SK-N-SH (cell line): ENCODE measurements around the gene EXOC6B. TPM values are rescaled to one million over a fixed set of nuclear protein-coding genes. Genes with fewer than 3 reads are reported as not detected.

Experiments used
- CTCF ChIA-PET: fragments of 300-600, 350-600 bp; formaldehyde crosslinking; extraction: SDS; loops from one replicate; lab custom pipeline; 2021; lab: Yijun Ruan, JAX
- POLR2A ChIA-PET: fragments of 350-600 bp; sonication (Branson Sonifier 250); formaldehyde crosslinking; extraction: SDS; loops from one replicate; lab custom pipeline; 2020; ENCODE audit warnings: antibody characterized with exemption, inconsistent platforms; lab: Yijun Ruan, JAX
- DNase-seq: peaks from one replicate; pipeline ENCODE4 v3.0.0; 2012
- H2AFZ ChIP-seq: fragments of 200-600 bp; sonication (generic); 2 replicates; pipeline ENCODE4 v1.8.1; 2016; ENCODE audit warnings: antibody characterized with exemption, mild to moderate bottlenecking, low read depth
- H3F3A ChIP-seq: fragments of 200-600 bp; sonication (generic); replicated peaks from 2 replicates; pipeline ENCODE3; 2016; ENCODE audit warnings: antibody characterized with exemption, mild to moderate bottlenecking; ENCODE audit not compliant: insufficient read depth
- H3K27ac ChIP-seq, 2 experiments: fragments of 200-500 bp in 1 of 2; fragments of 200-600 bp in 1 of 2; sonication (Bioruptor generic) in 1 of 2; sonication (generic), shearing (Covaris generic) in 1 of 2; 2 replicates each; pipeline versions ENCODE4 v1.5.1 to v1.6.1; 2014 to 2016; ENCODE audit warnings: low read depth in 2 of 2, inconsistent platforms in 1 of 2, low read length in 1 of 2, mild to moderate bottlenecking in 1 of 2, mixed read lengths in 1 of 2
- H3K27me3 ChIP-seq: fragments of 200-600 bp; sonication (generic), shearing (Covaris generic); 2 replicates; pipeline ENCODE4 v1.6.1; 2016; ENCODE audit warnings: mixed run types; ENCODE audit not compliant: insufficient read depth
- H3K36me3 ChIP-seq, 2 experiments: fragments of 200-500 bp in 1 of 2; fragments of 200-600 bp in 1 of 2; sonication (Bioruptor generic) in 1 of 2; sonication (generic) in 1 of 2; replicated peaks in 1 of 2; 2 replicates each; pipeline versions ENCODE3 to v1.5.1; 2014 to 2016; ENCODE audit warnings: low read length in 1 of 2, mild to moderate bottlenecking in 1 of 2; ENCODE audit not compliant: insufficient read depth in 2 of 2, control insufficient read depth in 1 of 2
- H3K4me1 ChIP-seq, 2 experiments: fragments of 200-500 bp in 1 of 2; fragments of 200-600 bp in 1 of 2; sonication (Bioruptor generic) in 1 of 2; sonication (generic), shearing (Covaris generic) in 1 of 2; 2 replicates each; pipeline versions ENCODE4 v1.5.1 to v1.6.1; 2014 to 2016; ENCODE audit warnings: low read depth in 1 of 2, low read length in 1 of 2, mixed run types in 1 of 2; ENCODE audit not compliant: insufficient read depth in 2 of 2, control insufficient read depth in 1 of 2
- H3K4me2 ChIP-seq: fragments of 200-600 bp; sonication (generic), shearing (Covaris generic); 2 replicates; pipeline ENCODE4 v1.6.1; 2017; ENCODE audit warnings: mixed run types
- H3K4me3 ChIP-seq, 2 experiments: fragments of 200-500 bp in 1 of 2; fragments of 200-600 bp in 1 of 2; sonication (Bioruptor generic) in 1 of 2; sonication (generic), shearing (Covaris generic) in 1 of 2; 2 replicates each; pipeline versions ENCODE4 v1.5.1 to v1.8.1; 2014 to 2016; ENCODE audit warnings: low read depth in 2 of 2, inconsistent platforms in 1 of 2, low read length in 1 of 2, mild to moderate bottlenecking in 1 of 2, mixed read lengths in 1 of 2, moderate library complexity in 1 of 2
- H3K79me2 ChIP-seq: fragments of 200-600 bp; sonication (generic); 2 replicates; pipeline ENCODE4 v1.8.1; 2017; ENCODE audit warnings: mild to moderate bottlenecking; ENCODE audit not compliant: insufficient read depth
- H3K9ac ChIP-seq: fragments of 200-600 bp; sonication (generic); 2 replicates; pipeline ENCODE4 v1.6.1; 2017; ENCODE audit warnings: mixed run types
- H3K9me2 ChIP-seq: fragments of 200-600 bp; sonication (generic); 2 replicates; pipeline ENCODE4 v1.6.1; 2017; ENCODE audit warnings: mixed run types
- H3K9me3 ChIP-seq: fragments of 200-600 bp; sonication (generic); 2 replicates; pipeline ENCODE4 v1.6.1; 2017; ENCODE audit warnings: mixed run types, mild to moderate bottlenecking, moderate library complexity
- H4K20me1 ChIP-seq: fragments of 200-600 bp; sonication (generic); 2 replicates; pipeline ENCODE4 v1.6.1; 2017; ENCODE audit warnings: mild to moderate bottlenecking, mixed run types; ENCODE audit not compliant: insufficient read depth
- CTCF ChIP-seq: fragments of 200-600 bp; sonication (generic); IDR thresholded peaks from 2 replicates; pipeline ENCODE4 v1.6.1; 2017; ENCODE audit warnings: antibody characterized with exemption, mild to moderate bottlenecking, moderate library complexity
- EP300 ChIP-seq, 2 experiments: IDR thresholded peaks; 2 replicates each; pipeline versions ENCODE4 v1.4.0 to v1.6.1; 2012; ENCODE audit warnings: borderline replicate concordance in 1 of 2, low read depth in 1 of 2, low read length in 1 of 2
- FOSL2 ChIP-seq: IDR thresholded peaks from 2 replicates; pipeline ENCODE4 v1.4.0; 2012; ENCODE audit warnings: low read depth, mild to moderate bottlenecking, moderate library complexity, borderline replicate concordance
- FOXM1 ChIP-seq: IDR thresholded peaks from 2 replicates; pipeline ENCODE4 v1.4.0; 2012; ENCODE audit warnings: low read depth, mild to moderate bottlenecking
- GATA2 ChIP-seq: sonication (generic); formaldehyde crosslinking; IDR thresholded peaks from 2 replicates; pipeline ENCODE4 v1.5.0; 2020; ENCODE audit warnings: mild to moderate bottlenecking, missing genetic modification reagents
- IRF3 ChIP-seq: fragments of 150-350 bp; IDR thresholded peaks from 2 replicates; pipeline ENCODE4 v1.6.1; 2016; ENCODE audit warnings: mild to moderate bottlenecking, low read depth, low read length
- MEF2A ChIP-seq: IDR thresholded peaks from 2 replicates; pipeline ENCODE4 v1.4.0; 2012; ENCODE audit warnings: low read depth, borderline replicate concordance
- PBX3 ChIP-seq: IDR thresholded peaks from 2 replicates; pipeline ENCODE4; 2012
- POLR2AphosphoS5 ChIP-seq: IDR thresholded peaks from 2 replicates; pipeline ENCODE4 v1.6.1; 2012; ENCODE audit warnings: low read depth, low read length
- RXRA ChIP-seq: IDR thresholded peaks from 2 replicates; pipeline ENCODE4 v1.4.0; 2012; ENCODE audit warnings: low read depth, mild to moderate bottlenecking, borderline replicate concordance
- SIN3A ChIP-seq: IDR thresholded peaks from 2 replicates; pipeline ENCODE4 v1.6.1; 2012; ENCODE audit warnings: low read depth, mild to moderate bottlenecking, low read length, moderate library complexity, borderline replicate concordance
- TAF1 ChIP-seq: IDR thresholded peaks from 2 replicates; pipeline ENCODE4 v1.6.1; 2012; ENCODE audit warnings: low read depth, mild to moderate bottlenecking, low read length, moderate library complexity, borderline replicate concordance
- TCF12 ChIP-seq: IDR thresholded peaks from 2 replicates; pipeline ENCODE4 v1.4.0; 2012
- WGBS: methylation state at CpG from one replicate; pipeline ENCODE4 v1.1.6; 2017; ENCODE audit warnings: low lambda C conversion rate; 5-methylcytosine and 5-hydroxymethylcytosine counted together
- polyA plus RNA-seq, 3 experiments: library from polyadenylated mRNA; depleted of rRNA; stranded (reverse); fragments of >200 nt; gene quantifications; 2 replicates each; pipeline ENCODE4 v1.2.3, GENCODE V29; 2012

EXOC6B gene
- polyA plus RNA-seq, 1 of the 3 experiments (the other 2 are of a cell fraction) = 7.4 TPM

- Histone ChIP-seq H3K4me1 (peaks cover 0 to 5% of the 10 kb centered on the region in 2 experiments; a peak in 1 of 4 replicates), H4K20me1 (no peaks in the 10 kb centered on the region), H3K27me3 (no peaks in the 10 kb centered on the region), H3K9ac (no peak overlapping the region), H3K79me2 (no peaks in the 10 kb centered on the region), H3K27ac (no peak overlapping the region), H3K36me3 (peaks cover 0 to 9% of the 10 kb centered on the region in 2 experiments), H3K9me3 (no peaks in the 10 kb centered on the region), H2AFZ (no peak overlapping the region), H3K9me2 (no peaks in the 10 kb centered on the region), H3K4me3 (no peak overlapping the region), H3K4me2 (no peak overlapping the region), H3F3A (no peaks in the 10 kb centered on the region)
- CTCF ChIA-PET = interaction anchor here (1.4 kb wide), 1 partner anchor 10 kb away, joined by 3 read pairs; no protein-coding TSS in a partner anchor
- POLR2A ChIA-PET = no interaction called here
- no peak for DNase-seq
- 48% methylated on average over 2 of the region's 2 CpGs for WGBS
- TF ChIP-seq GATA2 (CRISPR knock-in tag) (no peak), MEF2A (no peak), IRF3 (no peak), POLR2AphosphoS5 (no peak), FOXM1 (no peak), RXRA (no peak)
Measured at GRCh38 chr2:72716601-72717000, 109.2 kb downstream of the EXOC6B start.

- Histone ChIP-seq H3K36me3 (peaks cover 0 to 9% of the 10 kb centered on the region in 2 experiments), H2AFZ (no peak overlapping the region), H3K4me3 (no peak overlapping the region), H3K27ac (no peak overlapping the region), H3K27me3 (no peaks in the 10 kb centered on the region), H3F3A (no peaks in the 10 kb centered on the region), H3K79me2 (no peaks in the 10 kb centered on the region), H3K9ac (no peak overlapping the region), H3K9me2 (no peaks in the 10 kb centered on the region), H4K20me1 (no peaks in the 10 kb centered on the region), H3K9me3 (no peaks in the 10 kb centered on the region), H3K4me1 (no peaks in the 10 kb centered on the region), H3K4me2 (no peak overlapping the region)
- TF ChIP-seq PBX3 = no peak
- no peak for TF ChIP-seq EP300 (IDR thresholded peaks at IDR 0.05; ENCODE audit: borderline replicate concordance in 1 of 2, low read depth in 1 of 2, low read length in 1 of 2)
- no peak for TF ChIP-seq TCF12
- TF ChIP-seq GATA2 (CRISPR knock-in tag) = no peak
- 0 out of 2 replicates have a peak, but pooled peaks have one; percentile 11 for TF ChIP-seq CTCF
- TF ChIP-seq TAF1 = no peak
- TF ChIP-seq IRF3 = no peak
- no peak for TF ChIP-seq FOSL2
- no peak for TF ChIP-seq SIN3A
- DNase-seq = no peak
- POLR2A ChIA-PET = no interaction called here
- CTCF ChIA-PET = interaction anchor here (1.0 kb wide), 1 partner anchor 32 kb away, joined by 3 read pairs; no protein-coding TSS in a partner anchor
Measured at GRCh38 chr2:72713857-72714256, 112.0 kb downstream of the EXOC6B start.
